ENCODE results near the gene PI4KB.

The PI4KB gene

GRCh38 chr1:151369302-151369610 is 42.0 kb upstream of the PI4KB start:
- no peak for DNase-seq (ENCODE audit: extremely low read depth, low read depth)
- no peak for TF ChIP-seq CTCF (IDR thresholded peaks at IDR 0.05; ENCODE audit: low read depth, low read length, missing control alignments)
- H3K4me3 ChIP-seq (replicated peaks; ENCODE audit: low read depth, low read length), result no peak overlapping the region

GRCh38 chr1:151368393-151369301 is 41.4 kb upstream of the PI4KB start:
- no peak for DNase-seq (ENCODE audit: extremely low read depth, low read depth)
- H3K4me3 ChIP-seq (replicated peaks; ENCODE audit: low read depth, low read length), result no peak overlapping the region
- TF ChIP-seq CTCF (IDR thresholded peaks at IDR 0.05; ENCODE audit: low read depth, low read length, missing control alignments), result no peak

DNA sequence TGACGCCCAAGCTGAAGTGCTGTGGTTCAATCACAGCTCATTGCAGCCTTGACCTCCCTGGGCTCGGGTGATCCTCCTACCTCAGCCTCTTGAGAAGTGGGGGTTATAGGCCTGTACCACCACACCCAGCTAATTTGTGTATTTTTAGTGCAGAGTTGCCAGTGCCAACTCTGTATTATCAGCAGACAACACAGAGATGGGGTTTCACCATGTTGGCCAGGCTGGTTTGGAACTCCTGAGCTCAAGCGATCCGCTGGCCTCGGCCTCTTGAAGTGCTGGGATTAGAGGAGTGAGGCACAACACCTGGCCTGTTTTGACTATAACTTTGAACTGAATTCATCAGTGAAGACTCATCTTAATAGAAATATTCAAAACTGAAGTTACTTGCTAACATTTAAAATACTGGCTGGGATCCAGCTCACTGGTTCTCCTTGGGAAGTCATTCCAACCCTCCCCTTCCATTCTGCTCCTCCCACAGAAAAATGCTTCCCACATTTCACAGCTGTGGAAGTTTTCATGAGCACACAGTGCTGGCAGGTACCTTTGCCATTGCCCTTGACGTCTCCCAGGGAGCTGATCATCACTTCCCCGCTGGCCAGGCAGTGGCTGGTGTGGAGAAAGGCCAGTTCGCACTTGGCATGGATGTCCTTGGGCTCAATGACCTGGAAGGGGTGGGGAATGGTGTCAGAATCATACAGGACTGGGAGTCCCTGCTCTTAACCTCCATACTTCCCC is 40.6 kb upstream of the PI4KB start:
- DNase-seq (ENCODE audit: extremely low read depth, low read depth), result no peak
- TF ChIP-seq CTCF (IDR thresholded peaks at IDR 0.05; ENCODE audit: low read depth, low read length, missing control alignments), result no peak
- H3K4me3 ChIP-seq (replicated peaks; ENCODE audit: low read depth, low read length), result no peak overlapping the region

- TF ChIP-seq CTCF (IDR thresholded peaks at IDR 0.05; ENCODE audit: low read depth, low read length, missing control alignments), result peak; percentile 13
- DNase-seq (ENCODE audit: extremely low read depth, low read depth), result no peak
- H3K4me3 ChIP-seq (replicated peaks; ENCODE audit: low read depth, low read length), result no peak overlapping the region
Measured at GRCh38 chr1:151364996-151365395, 37.8 kb upstream of the PI4KB start.

GRCh38 chr1:151362308-151363155 is 35.3 kb upstream of the PI4KB start:
- no peak for DNase-seq (ENCODE audit: extremely low read depth, low read depth)
- H3K4me3 ChIP-seq (replicated peaks; ENCODE audit: low read depth, low read length), result no peak overlapping the region
- no peak for TF ChIP-seq CTCF (IDR thresholded peaks at IDR 0.05; ENCODE audit: low read depth, low read length, missing control alignments)

DNA sequence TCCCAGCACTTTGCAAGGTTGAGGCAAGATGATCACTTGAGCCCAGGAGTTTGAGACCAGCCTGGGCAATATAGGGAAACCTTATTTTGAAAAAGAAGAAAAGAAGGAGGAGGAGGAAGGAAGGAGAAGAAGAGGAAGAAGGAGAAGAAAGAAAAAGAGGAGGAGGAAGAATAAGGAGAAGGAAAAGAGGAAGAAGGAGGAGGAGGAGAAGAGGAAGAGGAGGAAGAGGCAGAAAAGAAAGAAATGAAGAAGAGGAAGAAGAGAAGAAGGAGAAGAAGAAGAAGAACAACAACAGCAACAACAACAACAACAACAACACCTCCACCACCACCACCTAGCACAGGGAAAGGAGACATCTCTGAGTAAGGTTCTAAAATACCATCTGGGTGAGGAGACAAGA is 34.7 kb upstream of the PI4KB start:
- TF ChIP-seq CTCF (IDR thresholded peaks at IDR 0.05; ENCODE audit: low read depth, low read length, missing control alignments), result no peak
- no peak overlapping the region for H3K4me3 ChIP-seq (replicated peaks; ENCODE audit: low read depth, low read length)
- DNase-seq (ENCODE audit: extremely low read depth, low read depth), result no peak

All from HFF-Myc (cell line).